Sigmoid colon (tissue), 7 donors: ENCODE measurements around the gene ZFAND3. TPM values are rescaled to one million over a fixed set of nuclear protein-coding genes. Genes with fewer than 3 reads are reported as not detected.

Source experiments
- DNase-seq: peaks from one replicate; pipeline ENCODE4 v3.0.0-alpha.2; 2019
- H3K27ac ChIP-seq, 4 donors: fragments of 200-600 bp; sonication (generic); one replicate each; pipeline ENCODE4 v1.5.1; 2016 to 2019; ENCODE audit warnings: mild to moderate bottlenecking in 1 of 4
- H3K27me3 ChIP-seq, 3 donors: fragments of 200-600 bp; sonication (generic); one replicate each; pipeline ENCODE4 v1.5.1; 2019; ENCODE audit warnings: mild to moderate bottlenecking in 1 of 3
- H3K36me3 ChIP-seq, 4 donors: fragments of 200-600 bp; sonication (generic); one replicate each; pipeline ENCODE4 v1.5.1; 2016 to 2019
- H3K4me1 ChIP-seq, 4 donors: fragments of 200-600 bp; sonication (generic); one replicate each; pipeline ENCODE4 v1.5.1; 2017 to 2019
- H3K4me3 ChIP-seq, 4 donors: fragments of 200-600 bp; sonication (generic); one replicate each; pipeline ENCODE4 v1.5.1; 2017 to 2019; ENCODE audit warnings: mild to moderate bottlenecking in 2 of 4, moderate library complexity in 1 of 4
- H3K9me3 ChIP-seq, 4 donors: fragments of 200-600 bp in 3 of 4; sonication (generic) in 3 of 4; one replicate each; pipeline versions ENCODE4 v1.5.1 to v1.6.1; 2013 to 2019
- EP300 ChIP-seq, 4 donors: sonication (generic); formaldehyde crosslinking; IDR thresholded peaks; one replicate each; pipeline ENCODE4 v1.6.1; 2017; ENCODE audit warnings: antibody characterized with exemption in 4 of 4
- POLR2A ChIP-seq, 2 donors: fragments of 450-650 bp; IDR thresholded peaks; one replicate each; pipeline ENCODE4 v1.6.1; 2016; ENCODE audit warnings: antibody characterized with exemption in 2 of 2, mild to moderate bottlenecking in 2 of 2, moderate library complexity in 2 of 2
- POLR2AphosphoS5 ChIP-seq, 4 donors: sonication (generic); formaldehyde crosslinking; IDR thresholded peaks; one replicate each; pipeline ENCODE4 v1.6.1; 2017; ENCODE audit warnings: antibody characterized with exemption in 4 of 4
- WGBS, 2 donors: extraction: QIAGEN DNeasy Blood & Tissue Kit; methylation state at CpG; one replicate each; pipeline ENCODE4 v1.1.7; 2013; 5-methylcytosine and 5-hydroxymethylcytosine counted together
- intact Hi-C: fragments of 100-400 bp; cut with DNase I; formaldehyde crosslinking; loops from one replicate; pipeline ENCODE4 v1.15.1; 2023
- polyA plus RNA-seq, 3 donors: library from polyadenylated mRNA; stranded (reverse); fragments of 200-250 nt; gene quantifications; one replicate each; pipeline ENCODE4 v1.2.3, GENCODE V29; 2013
- small RNA-seq, 3 donors: library from RNA; depleted of rRNA; stranded (forward); fragments of <200 nt; gene quantifications; one replicate each; pipeline ENCODE3, GENCODE V24; 2016
- total RNA-seq, 4 donors: library from RNA; depleted of rRNA; stranded (reverse); fragments of >200 nt; gene quantifications; one replicate each; pipeline ENCODE4 v1.1.0, GENCODE V29; 2016
- TF ChIP-seq, protein P1 (sequence below), 4 experiments: fragments of 450-650 bp in 3 of 4; fragments of 200-600 bp in 1 of 4; IDR thresholded peaks; one replicate each; pipeline ENCODE4 v1.5.1; 2016 to 2019; ENCODE audit warnings: antibody characterized with exemption in 4 of 4, mild to moderate bottlenecking in 3 of 4, moderate library complexity in 2 of 4
- donor health status: healthy with polysubstance abuse.
- donor health status: Bipolar disorder and iron deficiency.
- donor health status: healthy.

ZFAND3 gene
- total and polyA plus RNA-seq, 7 donors = 32.4 to 54.8 (median 39.0) TPM

DNA sequence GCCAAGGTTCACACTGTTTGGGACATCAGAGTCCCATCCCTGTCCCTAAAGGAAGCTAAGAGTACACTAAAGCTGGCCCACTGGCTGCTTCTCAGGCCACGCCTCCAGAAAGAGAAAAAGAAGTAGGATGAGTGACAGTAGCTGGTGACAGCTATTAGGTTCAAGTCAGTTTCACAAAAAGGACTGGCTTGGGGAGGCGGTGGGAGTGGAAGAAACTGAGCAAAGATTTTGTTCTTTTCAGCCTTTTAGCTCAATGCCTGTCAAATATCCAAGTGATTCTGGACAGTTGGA lies 374.7 kb downstream of the ZFAND3 start:
- Histone ChIP-seq H3K36me3 (no peaks in the 10 kb centered on the region), H3K4me3 (no peak overlapping the region), H3K9me3 (no peaks in the 10 kb centered on the region), H3K4me1 (peaks cover 0 to 12% (median 0%) of the 10 kb centered on the region in 4 donors), H3K27me3 (no peaks in the 10 kb centered on the region), H3K27ac (no peak overlapping the region)
- intact Hi-C loops = no loop called here
- no peak for DNase-seq
- 97 to 98% methylated on average over 2 of the region's 2 CpGs for WGBS, 2 donors
- no peak for TF ChIP-seq POLR2A (IDR thresholded peaks at IDR 0.05)
- TF ChIP-seq, protein P1, sequence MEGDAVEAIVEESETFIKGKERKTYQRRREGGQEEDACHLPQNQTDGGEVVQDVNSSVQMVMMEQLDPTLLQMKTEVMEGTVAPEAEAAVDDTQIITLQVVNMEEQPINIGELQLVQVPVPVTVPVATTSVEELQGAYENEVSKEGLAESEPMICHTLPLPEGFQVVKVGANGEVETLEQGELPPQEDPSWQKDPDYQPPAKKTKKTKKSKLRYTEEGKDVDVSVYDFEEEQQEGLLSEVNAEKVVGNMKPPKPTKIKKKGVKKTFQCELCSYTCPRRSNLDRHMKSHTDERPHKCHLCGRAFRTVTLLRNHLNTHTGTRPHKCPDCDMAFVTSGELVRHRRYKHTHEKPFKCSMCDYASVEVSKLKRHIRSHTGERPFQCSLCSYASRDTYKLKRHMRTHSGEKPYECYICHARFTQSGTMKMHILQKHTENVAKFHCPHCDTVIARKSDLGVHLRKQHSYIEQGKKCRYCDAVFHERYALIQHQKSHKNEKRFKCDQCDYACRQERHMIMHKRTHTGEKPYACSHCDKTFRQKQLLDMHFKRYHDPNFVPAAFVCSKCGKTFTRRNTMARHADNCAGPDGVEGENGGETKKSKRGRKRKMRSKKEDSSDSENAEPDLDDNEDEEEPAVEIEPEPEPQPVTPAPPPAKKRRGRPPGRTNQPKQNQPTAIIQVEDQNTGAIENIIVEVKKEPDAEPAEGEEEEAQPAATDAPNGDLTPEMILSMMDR (IDR thresholded peaks at IDR 0.05) = no peak

DNA sequence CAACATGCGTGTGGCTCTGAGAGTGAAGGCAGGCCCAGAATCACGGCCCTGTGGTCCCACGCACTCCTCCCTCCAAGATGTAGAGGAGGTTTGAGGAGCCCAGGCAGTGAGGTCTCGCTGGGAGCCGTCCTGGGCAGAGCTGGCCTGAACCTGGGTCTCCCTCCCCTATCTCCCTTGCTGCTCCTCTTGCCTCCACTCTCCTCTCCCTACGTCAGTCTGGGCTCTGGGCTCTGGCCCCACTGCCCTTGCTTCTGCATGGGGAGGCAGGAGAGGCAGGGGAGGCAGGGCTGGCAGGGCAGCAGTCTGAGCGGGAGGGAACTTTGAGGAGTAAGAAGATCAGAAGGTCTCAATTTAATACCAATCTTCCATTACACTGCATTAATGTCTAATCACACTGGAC lies 375.1 kb downstream of the ZFAND3 start:
- TF ChIP-seq EP300 (IDR thresholded peaks at IDR 0.05) (no peak), POLR2AphosphoS5 (IDR thresholded peaks at IDR 0.05) (no peak), POLR2A (IDR thresholded peaks at IDR 0.05) (no peak)
- TF ChIP-seq, protein P1 (IDR thresholded peaks at IDR 0.05) = no peak
- intact Hi-C loops = no loop called here
- Histone ChIP-seq H3K4me1 (peaks cover 0 to 12% (median 0%) of the 10 kb centered on the region in 4 donors), H3K27me3 (no peaks in the 10 kb centered on the region), H3K9me3 (no peaks in the 10 kb centered on the region), H3K27ac (no peak overlapping the region), H3K4me3 (no peak overlapping the region), H3K36me3 (no peaks in the 10 kb centered on the region)
- WGBS, 2 donors = 97 to 98% methylated on average over 7 of the region's 7 CpGs
- DNase-seq = no peak

GRCh38 chr6:38195113-38195635 lies 375.6 kb downstream of the ZFAND3 start:
- Histone ChIP-seq H3K4me3 (no peak overlapping the region), H3K27me3 (no peaks in the 10 kb centered on the region), H3K36me3 (no peaks in the 10 kb centered on the region), H3K27ac (no peak overlapping the region), H3K4me1 (peaks cover 0 to 12% (median 0%) of the 10 kb centered on the region in 4 donors), H3K9me3 (no peaks in the 10 kb centered on the region)
- intact Hi-C loops = no loop called here
- DNase-seq = no peak
- WGBS, 2 donors = 90 to 93% methylated on average over 5 of the region's 5 CpGs
- TF ChIP-seq POLR2A (IDR thresholded peaks at IDR 0.05) (no peak), POLR2AphosphoS5 (IDR thresholded peaks at IDR 0.05) (peak in 2 of 4 donors; percentile 57 to 58), EP300 (IDR thresholded peaks at IDR 0.05) (no peak)
- TF ChIP-seq, protein P1 (IDR thresholded peaks at IDR 0.05) = no peak

GRCh38 chr6:38198219-38198618 lies 378.7 kb downstream of the ZFAND3 start:
- intact Hi-C loops = no loop called here
- WGBS, 2 donors = 93 to 94% methylated on average over 8 of the region's 8 CpGs
- no peak overlapping the region for H3K4me3 ChIP-seq
- no peaks in the 10 kb centered on the region for H3K9me3 ChIP-seq
- no peak for DNase-seq
- H3K27ac ChIP-seq = no peak overlapping the region
- no peak for TF ChIP-seq EP300 (IDR thresholded peaks at IDR 0.05)
- no peak for TF ChIP-seq POLR2AphosphoS5 (IDR thresholded peaks at IDR 0.05)
- TF ChIP-seq, protein P1 (IDR thresholded peaks at IDR 0.05) = no peak
- TF ChIP-seq POLR2A (IDR thresholded peaks at IDR 0.05) = no peak
- H3K36me3 ChIP-seq = no peaks in the 10 kb centered on the region
- peaks cover 0 to 12% (median 0%) of the 10 kb centered on the region in 4 donors for H3K4me1 ChIP-seq
- H3K27me3 ChIP-seq = no peaks in the 10 kb centered on the region

Small RNA genes lying within 50 kb of the gene (small RNA-seq; reads per million reads assigned to genes)
- gene RN7SL285P (0 reads per million in 3 donors), gene RNU1-87P (0 reads per million in 3 donors)

Other genes starting within 250 kb of the ZFAND3 start
- gene MDGA1, start 121.8 kb upstream of the ZFAND3 start, total RNA-seq = 10 to 100 TPM in 1 of 4 donors, 1 to 10 TPM in 3; 1.1 to 11.1 (median 4.3) TPM
- 1 to 10 TPM in 1 of 3 donors, under 1 TPM in 2; under 0.01 to 2.7 (median 0.92) TPM for gene MDGA1, start 121.8 kb upstream of the ZFAND3 start, polyA plus RNA-seq